ENCODE results near the gene ORAI3.

GRCh38 chr16:30964574-30965226 is 15.8 kb downstream of the ORAI3 start:
- TF ChIP-seq POLR2A (IDR thresholded peaks at IDR 0.05) (no peak), CTCF (IDR thresholded peaks at IDR 0.05) (no peak), POLR2AphosphoS5 (IDR thresholded peaks at IDR 0.05; ENCODE audit: insufficient read depth in 1 of 2, low read depth in 1 of 2) (no peak)

All from vagina (tissue), 2 donors.